HG02642 (cell line): ENCODE data around the gene MAN1A2.

Source experiments
- ATAC-seq: cut with Tn5 transposase; IDR thresholded peaks from one replicate; pipeline ENCODE4 v1.9.1; 2021; ENCODE audit warnings: mild to moderate bottlenecking; ENCODE audit not compliant: unreplicated experiment, poor library complexity

Gene MAN1A2

DNA sequence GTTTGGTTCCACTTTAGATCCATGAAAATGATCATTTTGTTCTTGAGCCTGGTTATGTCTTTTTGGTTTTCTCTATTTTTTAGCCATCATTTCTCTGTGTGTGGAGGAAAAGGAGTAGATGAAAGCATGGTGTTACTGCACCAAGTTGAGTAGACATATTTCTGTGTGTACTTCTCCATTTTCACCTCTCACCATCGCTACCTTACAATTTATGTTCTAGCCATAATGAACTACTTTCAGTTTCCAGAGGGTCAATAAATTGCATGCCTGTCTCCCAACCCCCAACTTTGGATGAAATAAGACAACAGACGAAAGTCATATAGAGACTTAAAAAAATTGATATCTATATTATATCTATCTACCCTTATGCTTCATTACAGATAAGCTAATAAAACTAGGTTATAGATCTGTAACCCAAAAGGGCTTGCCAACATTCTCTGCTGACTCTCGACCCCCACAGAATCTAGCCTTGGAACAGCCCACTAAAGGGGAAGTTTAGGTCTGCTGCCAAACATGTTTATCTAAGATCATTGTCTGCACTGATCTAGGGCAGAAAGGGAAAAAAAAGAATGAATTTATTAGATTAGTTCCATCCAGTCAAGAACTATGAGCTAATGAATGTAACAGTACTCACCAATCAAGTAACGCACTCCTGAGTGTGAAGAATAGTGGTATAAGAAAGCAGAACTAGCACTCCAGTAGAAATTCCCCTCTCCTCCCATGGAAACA is 7.5 kb upstream of the MAN1A2 start:
- no peak for ATAC-seq

DNA sequence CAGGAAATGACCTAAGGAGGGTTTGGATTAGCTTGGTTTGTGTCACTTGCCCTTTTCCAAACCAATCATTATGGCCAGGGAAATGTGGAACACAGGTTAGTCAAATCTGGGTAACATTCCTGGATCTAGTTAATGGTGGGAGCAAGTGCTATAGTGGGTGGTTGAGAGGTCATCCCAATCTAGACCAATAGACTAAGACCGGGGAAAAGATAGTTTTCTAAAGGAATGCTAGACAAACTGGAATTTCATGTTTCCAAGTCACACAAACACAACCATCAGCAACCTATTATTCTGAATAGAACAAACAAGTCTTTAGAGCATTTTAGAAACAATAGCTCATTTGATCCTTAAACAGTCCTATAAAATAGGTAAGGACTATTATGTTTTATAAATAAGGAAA is 4.3 kb upstream of the MAN1A2 start:
- ATAC-seq, result no peak

DNA sequence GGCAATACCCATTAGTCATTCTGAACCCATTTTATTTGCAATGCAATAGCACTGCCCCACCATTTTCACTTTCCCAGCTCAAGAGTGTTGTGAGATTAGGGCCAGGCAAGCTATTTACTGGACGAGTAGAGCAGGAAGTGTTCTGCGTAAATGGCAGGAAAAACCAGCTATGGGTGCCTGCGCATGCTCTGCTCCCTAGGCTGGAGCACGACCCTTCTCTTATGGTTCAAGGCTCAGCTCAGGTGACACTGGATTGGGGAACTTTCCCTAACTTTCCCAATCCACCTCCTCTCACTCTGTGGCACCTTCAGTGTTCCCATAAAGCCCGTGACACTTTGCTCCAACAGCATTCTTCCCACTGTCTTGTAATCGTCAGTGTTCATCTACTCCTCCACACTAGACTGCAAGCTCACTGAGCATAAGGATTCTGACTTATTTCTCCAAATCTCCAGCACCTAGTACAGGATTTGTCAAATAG is 3.6 kb upstream of the MAN1A2 start:
- ATAC-seq, result no peak

DNA sequence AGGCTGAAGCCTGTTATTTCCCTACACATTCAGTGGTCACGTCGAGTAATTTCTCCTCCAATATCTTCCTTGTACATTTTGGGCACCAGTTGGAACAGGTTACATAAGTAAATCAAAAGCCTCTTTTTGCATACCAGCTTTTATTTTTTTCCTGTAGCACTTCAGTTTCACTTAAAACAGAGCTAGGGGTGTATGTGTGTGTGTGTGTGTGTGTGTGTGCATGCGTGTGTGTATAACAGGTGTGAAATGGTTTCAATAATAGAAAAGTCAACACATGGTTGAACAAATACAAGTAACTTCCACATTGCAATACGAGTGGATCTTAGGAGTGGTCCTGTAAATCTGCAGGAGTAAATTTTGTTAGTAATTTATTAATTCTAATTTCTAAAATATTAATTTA is 3.0 kb upstream of the MAN1A2 start:
- ATAC-seq, result no peak

DNA sequence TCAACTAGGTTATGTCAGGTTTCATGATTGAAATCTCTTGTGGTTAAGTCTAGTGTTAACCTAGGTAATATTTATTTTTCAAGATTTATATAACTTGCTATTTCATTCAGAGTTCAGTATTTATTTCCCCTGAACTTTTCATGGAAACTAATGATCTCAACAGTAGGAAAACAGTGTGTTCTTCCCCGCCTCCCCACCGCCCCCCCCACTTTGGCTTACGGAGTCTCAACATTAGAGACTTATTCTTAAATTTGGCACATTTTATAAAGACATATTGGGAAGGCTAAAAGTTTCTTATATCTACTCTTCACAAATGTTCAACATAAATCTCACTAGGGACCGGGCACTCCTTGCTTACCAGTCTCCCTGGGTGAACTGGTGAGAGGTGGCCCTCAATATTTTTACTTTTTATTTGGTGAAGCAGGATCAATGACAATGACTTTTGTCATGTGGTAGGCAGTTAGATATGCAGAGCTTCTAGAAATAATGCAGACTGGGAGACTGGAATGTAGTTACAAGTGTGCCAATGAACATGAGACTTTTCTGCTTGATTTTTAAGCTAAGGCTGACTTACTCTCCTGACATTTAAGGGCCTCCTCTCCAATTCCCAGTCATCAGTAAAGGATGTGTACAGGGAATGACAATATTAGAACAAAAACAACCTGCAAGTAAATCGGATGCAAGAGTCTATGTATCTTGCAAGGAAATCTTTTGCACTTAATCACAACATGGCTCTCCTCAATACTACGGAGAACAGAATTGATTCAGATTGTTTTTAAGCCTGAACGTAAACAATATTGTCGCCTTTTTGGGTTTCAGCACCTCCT is 1.7 kb upstream of the MAN1A2 start:
- no peak for ATAC-seq

DNA sequence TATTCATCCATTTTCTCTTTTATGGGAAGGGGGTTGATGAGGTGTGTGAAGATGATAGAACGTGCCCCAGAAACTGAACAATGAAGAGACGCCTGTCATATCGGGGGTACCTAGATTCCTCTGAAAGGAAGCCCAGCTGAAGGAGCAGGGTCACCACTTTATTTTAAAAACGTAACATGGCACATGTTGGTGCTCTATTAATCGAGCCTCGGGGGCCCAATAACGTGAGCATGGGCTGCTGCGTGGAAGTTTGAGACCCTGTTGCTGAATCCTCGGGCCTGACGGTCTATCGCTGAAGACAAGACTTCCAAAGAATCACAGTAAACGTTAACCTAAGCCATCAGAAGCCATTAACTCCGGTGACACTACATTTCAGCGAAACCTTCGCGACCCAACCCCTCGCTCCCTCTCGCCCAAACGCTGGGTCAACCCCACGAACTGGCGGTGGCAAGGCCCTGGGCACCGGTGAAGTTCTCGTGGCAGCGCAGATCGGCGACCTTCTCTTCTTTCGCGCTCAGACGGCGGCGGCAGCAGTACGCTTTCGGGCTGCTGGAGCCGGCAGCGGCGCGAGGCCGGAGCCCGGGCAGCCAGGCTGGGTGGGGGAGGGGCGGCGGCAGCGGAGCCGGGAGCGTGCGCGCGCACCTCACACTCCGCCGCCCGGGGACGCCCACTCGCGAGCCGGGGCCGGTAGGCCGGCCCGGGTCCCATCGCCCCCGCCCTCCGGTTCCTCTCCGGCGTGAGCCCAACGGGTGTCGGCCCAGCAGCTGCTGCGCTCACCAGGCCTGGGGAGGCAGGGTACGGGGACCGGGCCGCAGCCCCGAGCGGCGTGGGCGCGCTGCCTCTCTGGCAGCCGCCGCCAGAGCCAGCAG is 838 bp upstream of the MAN1A2 start:
- ATAC-seq, result peak; percentile 59

DNA sequence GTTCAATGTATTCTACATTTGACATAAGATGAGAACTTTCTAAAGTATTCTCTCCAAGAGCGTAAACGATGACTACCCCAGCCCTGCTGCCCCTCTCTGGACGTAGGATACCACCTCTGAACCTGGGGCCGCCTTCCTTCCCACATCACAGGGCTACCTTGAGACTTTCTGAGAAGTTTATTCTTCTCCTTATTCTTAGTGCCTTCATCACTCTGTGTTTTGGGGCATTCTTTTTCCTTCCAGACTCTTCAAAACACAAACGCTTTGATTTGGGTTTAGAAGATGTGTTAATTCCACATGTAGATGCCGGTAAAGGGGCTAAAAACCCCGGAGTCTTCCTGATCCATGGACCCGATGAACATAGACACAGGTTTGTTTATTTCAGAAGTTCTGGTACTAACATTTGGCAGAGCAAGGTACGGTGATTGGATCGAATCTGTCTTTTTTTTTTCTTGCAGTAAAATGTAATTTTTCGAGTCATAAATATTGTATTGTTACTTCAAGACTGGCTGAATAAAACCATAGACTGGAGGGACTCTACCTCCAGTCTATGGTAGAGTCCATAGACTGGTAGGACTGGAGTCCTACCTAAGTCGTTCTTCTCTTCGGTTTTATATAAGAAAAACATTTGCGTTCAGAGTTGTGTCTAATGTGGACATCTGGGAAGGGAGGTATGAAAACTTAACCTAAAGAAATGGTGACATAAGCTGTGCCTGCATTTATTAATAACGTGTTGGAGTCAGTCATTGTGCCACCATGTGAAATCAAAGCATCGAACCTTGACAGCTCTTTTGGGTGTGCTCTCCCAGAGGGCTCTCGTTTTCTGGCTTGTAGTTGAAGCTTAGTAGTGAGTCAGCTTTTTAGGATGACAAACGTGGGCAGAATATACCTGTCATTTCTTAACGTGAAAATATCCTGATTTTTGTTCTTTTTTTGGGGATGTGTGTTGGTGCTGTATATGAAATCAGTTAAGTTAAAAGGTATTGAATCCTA is 1.2 kb downstream of the MAN1A2 start:
- no peak for ATAC-seq

DNA sequence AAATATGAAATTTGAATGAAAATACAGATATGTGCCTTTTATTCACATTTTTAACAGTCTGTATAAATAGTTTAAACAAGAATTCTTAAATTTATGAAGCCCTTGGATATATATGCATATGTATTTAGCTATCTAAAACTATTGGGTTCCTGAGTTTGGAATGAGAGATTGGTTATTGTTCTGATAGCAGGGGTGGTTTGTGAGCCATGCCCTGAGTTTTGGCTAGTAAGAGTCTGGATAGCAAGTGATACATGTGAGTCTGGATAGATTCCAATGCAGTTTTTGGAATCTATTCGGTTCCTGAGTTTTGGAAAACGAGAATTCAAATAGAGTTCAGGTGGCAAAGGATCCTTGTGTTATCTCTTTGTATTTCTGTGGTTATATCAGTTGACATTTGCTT is 2.8 kb downstream of the MAN1A2 start:
- no peak for ATAC-seq

DNA sequence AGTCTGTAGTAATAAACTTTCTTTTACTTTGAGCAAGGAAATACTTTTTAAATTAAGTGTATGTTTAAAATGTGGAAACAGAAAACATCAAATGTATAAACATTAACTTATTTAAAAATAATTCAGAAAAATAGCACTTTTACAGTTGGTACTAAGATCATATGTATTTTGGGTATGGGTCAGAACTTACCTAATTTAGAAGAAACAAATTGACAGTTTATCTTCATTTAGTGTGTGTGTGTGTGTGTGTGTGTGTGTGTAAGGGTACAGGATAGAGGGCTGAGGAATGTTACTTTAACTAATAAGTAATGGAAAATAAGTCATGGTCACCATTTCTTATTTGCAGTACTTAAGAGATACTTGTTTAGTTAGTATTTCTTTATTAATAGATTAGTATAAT is 3.3 kb downstream of the MAN1A2 start:
- no peak for ATAC-seq

DNA sequence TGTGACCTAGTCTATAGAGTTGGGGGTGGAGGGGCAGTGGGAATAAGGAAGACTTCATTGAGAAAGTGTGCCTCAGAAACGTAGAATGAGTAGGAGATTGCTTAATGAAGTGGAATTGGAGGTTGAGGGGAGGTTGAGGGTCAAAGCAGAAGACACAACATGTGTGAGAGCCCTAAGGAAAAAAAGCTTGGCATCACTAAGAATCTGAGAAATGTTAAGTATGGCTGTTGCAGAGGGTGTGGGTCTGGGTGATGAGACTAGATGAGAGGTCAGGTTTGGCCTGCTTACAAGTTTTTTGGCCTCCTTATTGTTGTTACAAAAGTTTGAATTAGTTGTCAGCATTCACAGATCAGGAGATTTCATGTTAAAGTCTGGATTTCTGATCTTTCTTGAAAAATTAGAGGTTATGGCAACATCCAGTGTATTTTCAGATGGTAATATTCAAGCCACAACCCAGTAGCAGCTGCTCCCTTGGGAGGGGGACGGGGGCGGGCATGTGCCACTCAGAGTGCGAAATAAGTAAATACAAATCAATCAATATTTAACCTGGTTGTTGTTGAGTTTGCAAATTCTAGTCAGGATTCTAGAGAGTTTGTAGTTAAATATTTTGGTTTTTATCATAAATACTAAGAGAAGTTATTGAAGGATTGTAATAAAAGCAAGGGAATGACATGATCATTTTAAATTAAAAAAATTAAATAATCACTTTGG is 4.3 kb downstream of the MAN1A2 start:
- no peak for ATAC-seq

DNA sequence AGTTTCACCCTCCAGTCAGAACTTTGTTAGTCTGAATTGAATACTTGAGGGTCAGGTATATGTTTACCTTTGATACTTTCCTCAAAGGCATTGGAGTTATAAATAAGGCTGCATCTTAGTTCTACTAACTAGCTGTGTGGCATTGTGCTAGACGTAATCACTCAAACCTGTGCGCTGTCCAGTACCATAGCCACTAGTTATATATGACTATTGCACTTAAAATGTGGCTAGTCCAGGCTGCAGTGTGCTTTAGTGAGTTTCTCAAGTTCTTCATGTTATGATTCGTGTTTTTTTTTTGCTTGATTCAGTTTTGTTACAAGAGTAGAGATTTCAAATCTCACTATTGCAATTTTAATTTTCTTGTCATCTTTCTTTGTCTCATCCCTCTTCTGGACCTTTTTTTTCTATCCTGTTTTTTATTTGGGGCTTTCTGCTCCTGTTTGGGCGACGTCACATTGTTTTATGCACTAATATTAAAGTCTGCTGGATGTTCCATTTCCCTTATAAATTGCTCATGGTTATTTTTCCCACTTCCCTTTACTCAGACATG is 5.7 kb downstream of the MAN1A2 start:
- ATAC-seq, result no peak

DNA sequence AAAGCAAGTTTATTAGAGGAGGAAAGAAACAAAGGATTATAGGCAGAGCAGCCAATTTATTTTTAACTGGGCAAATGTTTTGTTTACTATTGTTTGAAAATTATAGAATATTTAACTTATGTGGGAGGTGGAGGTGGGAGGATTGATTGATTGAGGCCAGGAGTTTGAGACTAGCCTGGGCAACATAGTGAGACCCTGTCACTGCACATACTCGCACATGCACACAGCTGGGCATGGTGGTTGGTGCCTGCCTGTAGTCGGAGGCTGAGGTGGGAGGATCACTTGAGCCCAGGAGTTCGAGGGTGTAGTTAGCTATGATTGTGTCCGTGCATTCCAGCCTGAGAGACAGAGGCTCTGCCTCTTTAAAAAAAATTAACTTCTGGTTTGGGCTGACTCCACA is 6.7 kb downstream of the MAN1A2 start:
- no peak for ATAC-seq

DNA sequence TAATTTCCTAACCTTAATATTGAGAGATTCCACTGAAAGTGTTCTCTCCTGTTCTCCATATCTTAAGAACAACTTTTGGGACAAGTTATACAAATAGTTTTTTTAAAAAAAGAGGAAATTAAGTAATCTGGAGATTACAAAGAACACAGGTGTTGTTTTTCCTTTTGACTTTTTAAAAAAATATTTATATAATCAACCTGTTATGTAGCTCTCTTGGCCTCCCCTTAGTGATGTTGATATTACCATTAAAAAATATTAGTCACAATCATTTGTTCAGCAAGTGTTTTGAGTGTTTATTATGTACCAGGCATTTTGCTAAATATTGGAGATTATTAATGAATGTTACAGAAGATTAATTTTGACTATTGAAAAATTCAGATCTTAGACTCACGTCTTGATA is 8.1 kb downstream of the MAN1A2 start:
- no peak for ATAC-seq

DNA sequence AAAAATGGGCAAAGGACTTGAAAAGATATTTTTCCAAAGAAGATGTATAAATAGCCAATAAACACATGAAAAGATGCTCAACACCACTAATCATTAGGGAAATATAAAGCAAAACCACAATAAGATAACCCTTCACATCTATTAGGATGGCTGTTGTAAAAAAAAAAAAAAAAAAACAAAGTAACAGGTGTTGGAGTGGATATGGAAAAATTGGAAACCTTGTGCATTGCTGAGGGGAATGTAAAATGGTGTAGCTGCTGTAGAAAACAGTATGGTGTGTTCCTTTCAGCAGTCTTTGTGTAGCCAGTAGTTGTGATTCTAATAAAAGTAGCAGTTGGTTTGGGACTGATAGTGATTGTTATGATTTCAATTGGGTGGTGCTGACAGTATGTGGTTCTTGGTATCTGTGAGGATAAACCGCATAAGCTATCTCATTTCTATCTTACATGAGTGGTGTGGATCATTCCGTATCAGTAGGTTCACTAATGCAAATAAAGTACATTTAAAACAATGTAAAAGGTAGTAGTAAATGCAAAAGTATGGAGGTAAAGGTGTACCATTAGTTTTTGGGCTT is 19.9 kb downstream of the MAN1A2 start:
- no peak for ATAC-seq

DNA sequence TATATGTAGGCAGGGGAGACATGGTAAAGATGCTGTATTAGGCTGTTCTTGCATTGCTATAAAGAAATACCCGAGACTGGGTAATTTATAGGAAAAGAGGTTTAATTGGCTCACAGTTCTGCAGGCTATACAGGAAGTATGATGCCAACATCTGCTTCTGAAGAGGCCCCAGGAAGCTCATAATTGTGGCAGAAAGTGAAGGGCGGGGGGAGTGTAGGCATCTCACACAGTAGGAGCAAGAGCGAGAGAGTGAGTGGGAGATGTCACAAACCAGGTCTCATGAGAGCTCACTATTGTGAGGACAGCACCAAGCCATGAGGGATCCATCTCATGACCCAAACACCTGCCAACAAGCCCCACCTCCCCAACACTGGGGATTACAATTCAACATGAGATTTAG is 21.1 kb downstream of the MAN1A2 start:
- ATAC-seq, result no peak

DNA sequence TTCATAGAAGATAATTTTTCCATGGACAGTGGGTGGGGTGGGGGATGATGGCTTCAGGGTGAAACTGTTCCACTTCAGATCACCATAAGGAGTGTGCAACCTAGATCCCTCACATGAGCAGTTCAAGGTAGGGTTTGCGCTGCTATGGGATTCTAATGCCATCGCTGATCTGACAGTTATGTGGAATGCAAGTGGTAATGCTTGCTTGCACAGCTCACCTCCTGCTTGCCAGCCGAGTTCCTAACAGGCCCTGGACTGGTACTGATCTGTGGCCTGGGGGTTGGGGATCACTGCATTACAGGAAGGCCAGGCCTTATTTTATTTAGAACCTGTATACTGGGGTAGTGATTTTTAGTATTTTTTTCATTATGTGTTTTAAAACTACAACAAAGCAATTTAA is 22.0 kb downstream of the MAN1A2 start:
- no peak for ATAC-seq

DNA sequence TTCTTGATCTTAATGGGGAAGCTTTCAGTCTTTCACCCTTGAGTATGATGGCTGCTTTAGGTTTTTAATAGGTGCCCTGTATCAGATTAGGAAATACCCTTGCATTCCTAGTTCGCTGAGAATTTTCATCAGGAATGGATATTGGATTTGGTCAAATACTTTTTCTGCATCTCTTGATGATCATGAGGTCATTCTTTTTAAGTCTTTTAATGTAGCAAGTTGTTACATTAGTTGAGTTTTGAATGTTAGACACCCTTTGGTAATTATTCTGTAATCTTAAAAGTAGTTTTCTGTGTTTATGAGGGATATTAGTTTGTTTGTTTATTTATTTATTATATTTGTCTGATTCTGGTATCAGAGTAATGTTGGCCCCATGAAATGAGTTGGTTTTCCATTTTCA is 22.5 kb downstream of the MAN1A2 start:
- no peak for ATAC-seq

DNA sequence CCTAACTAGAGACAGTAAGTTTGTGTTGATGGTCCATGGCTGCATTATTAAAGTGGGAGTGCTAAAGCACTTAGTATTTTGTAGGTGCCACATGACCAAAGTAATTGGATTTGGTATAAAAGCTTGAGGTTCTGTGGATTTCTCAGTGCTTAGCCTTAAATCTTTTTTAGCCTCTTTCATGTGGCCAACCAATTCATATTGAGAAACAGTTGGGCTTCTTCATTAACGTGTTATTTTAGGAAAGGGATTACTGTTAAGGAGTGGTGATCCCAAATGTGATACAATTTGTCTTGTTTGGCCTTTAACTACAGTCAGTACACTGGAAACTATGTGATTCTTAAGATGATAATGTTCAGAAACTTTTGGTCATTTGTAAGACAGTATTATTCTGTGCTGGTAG is 25.5 kb downstream of the MAN1A2 start:
- no peak for ATAC-seq
